ENCODE data around the gene LRP2BP.
"Not testable (repeated sequence)": the region's sequence is repeated elsewhere in the genome, so short reads cannot be mapped to it uniquely, and the experiment has no call there.

Gene LRP2BP

DNA sequence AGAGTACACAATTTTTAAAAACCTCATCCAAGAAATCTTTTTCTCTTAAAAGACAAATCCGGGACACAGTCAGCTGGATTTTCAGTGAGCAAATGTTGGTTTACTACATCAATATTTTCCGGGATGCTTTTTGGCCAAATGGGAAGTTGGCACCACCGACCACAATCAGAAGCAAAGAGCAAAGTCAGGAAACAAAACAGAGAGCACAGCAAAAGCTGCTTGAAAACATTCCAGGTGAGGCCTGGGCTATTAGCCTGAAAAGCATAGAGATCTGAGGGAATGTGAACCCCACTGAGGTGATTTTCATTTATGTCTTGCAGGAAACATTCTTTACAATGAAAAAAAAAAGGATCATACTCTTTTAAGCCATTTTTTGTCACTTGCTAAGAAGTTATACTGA, 33.9 kb downstream of the LRP2BP start:
- no peak for DNase-seq (ENCODE audit: low spot score)

DNA sequence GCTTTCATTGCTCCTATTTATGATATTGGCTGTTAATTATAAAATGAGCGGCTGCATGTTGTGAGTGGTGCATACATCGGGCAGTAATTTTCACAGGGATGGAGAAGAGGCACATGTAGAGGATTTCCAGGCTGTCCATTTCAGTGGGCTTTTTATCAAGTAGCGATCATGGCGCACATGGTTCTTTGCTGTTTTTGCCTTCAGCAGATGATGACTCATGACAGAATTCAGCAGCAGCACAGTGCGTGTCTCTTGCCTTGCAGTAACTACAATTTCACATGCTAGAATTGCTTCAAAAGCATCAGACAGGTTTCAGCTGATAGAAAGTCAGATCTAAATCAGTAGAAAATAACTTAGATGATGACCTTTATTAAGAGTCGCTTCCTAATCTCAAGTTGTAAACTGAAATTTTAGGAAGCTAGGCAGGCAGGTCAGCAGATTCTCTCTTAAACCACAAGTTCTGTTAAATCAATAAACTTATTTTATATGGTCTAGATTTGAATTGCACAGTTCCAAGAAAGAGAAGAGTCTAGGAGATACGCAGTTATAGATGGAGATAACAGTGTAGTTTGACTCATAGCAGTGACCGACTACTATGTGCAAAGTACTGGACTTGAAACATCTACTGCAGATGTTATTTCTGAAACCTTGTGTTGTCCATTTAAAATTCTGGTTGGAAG, 35.8 kb downstream of the LRP2BP start:
- DNase-seq (ENCODE audit: low spot score): no peak

DNA sequence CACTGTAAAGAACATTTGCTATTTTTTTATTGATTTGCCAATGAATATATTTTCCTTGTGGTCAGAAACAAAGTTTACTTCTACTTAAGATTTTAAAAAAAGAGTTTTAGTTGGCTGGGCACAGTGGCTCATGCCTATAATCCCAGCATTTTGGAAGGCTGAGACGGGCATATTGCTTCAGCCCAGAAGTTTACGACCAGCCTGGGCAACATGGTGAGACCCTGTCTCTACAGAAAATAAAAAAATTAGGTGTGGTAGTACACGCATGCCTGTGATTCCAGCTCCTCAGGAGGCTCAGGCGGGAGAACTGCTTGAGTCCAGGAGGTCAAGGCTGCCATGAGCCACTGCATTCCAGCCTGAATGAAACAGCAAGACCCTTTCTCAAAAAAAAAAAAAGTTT, 36.8 kb downstream of the LRP2BP start:
- no peak for DNase-seq (ENCODE audit: low spot score)

DNA sequence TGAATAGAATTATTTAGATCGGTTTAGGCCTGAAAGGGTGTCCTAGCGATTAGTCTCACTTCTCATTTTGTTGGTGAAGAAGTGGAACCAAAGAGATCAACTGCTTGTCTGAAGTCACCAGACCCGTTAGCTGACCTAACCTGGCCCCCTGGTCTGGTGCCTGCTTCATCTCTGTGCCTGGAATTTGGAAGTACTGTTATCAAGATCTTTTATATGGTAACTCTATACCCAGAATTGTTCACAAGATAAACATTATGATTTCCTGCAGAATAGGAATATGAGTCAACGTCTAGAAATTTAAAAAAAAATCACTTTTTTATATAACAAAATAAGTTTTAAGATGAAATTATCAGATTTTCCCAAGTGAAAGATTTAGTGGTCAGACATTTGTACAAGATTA, 37.2 kb downstream of the LRP2BP start:
- peak; percentile 55 for DNase-seq (ENCODE audit: low spot score)

DNA sequence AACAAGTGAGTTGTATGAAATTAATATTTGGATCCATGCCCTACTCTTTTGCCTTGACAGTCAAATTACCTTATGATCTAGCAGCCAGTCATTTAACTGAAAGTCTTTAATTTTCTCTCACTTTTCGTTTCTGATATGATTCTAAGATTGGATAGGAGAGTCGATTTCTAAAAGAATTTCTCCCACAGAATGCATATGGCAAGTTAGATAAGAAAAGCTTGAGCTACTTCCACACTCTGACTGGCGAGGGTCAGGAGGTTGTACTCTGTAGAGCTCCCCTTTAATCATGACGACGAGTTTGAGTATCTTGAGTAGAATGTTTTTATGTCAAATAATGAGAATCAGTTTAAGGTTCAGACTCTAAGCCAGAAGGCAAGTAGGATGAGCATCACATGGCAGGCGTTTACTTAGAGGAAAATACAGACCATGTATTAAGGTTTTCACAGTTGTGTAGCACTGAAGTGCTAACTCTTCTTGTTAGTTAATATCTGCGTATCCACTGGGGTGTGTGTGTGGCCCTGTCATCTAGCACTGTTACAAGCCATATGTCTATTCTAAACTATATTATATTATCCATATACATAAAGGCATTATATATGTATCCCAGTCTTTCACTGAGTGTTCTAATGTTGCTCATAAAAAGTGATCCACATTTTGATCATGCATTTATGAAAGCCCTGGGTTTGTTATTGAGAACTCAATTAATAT, 37.8 kb downstream of the LRP2BP start:
- DNase-seq (ENCODE audit: low spot score): no peak

DNA sequence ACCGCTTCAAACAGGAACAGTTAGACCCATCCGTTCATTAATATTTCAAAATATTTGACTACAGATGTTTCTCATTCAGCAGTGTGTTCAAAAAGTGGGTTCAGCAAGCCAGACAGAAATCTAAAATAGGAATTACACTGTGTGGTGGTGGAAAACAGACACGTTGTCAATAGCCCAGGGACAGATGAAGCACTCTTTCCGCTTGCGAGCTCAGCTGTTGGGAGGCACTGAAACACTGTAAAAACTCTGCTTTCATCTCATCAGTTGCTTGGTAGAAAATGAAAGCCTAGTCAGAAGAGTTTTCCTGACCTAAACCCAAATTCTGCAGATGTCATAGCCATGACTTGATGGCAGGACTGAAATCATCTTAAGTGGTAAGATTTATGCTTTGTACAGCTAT, 38.5 kb downstream of the LRP2BP start:
- DNase-seq (ENCODE audit: low spot score): no peak

DNA sequence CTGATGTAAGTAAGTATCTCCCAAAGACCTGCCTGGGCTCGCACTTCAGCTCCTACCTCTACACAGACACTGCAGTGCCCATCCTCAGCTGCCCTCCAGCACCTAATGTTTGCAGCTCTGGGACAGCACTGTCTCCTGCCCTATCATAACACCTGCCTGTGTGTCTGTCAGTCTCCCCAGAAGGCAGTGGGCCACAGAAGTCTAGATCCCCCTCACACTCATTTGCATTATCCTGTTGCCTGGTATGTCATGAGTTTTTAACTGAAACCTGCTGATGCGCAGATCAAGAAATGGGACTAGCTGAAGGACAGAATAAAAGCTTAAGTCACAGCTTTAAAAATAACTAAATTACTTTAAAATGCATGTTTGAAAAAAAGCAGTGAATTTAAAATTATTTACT, 43.0 kb downstream of the LRP2BP start:
- DNase-seq (ENCODE audit: low spot score): no peak

DNA sequence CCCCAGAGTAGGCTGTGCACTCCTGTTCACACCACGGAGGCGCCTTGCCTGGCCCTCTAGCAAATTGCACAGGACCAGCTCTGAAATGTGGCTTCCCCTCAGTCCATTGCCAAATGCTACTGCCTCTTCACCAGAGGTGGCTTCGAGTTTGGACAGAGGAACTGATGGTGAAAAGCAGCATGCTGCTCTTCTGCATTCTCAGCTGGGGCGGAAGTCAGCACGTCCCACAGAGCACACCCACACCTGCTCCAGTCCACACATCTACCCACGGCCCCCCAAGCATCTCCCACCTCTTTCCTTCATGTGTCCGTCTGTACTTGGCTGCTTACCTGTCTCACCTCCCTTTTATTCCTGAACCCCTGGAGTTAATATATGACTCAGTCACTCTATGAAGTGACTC, 43.5 kb downstream of the LRP2BP start:
- DNase-seq (ENCODE audit: low spot score): no peak

DNA sequence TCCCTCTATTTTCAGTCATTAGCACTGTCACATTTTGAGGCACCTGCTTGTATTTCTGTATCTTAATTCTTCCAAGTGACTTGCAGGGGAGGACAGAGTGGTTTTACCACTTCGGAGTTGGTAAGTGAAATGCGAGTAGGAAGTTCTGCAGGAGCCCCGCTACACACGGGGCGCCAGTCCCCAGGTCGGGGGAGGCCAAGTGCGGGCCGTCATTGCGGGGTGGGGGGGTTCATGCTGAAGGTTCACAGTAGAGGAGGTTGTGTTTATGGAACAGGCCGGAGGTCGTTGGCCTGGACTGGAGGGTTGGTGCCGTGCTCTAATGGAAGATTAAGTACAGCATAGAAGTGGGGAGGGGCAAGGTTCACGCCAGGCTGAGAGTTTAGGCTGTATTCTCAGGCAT, 44.0 kb downstream of the LRP2BP start:
- no peak for DNase-seq (ENCODE audit: low spot score)

DNA sequence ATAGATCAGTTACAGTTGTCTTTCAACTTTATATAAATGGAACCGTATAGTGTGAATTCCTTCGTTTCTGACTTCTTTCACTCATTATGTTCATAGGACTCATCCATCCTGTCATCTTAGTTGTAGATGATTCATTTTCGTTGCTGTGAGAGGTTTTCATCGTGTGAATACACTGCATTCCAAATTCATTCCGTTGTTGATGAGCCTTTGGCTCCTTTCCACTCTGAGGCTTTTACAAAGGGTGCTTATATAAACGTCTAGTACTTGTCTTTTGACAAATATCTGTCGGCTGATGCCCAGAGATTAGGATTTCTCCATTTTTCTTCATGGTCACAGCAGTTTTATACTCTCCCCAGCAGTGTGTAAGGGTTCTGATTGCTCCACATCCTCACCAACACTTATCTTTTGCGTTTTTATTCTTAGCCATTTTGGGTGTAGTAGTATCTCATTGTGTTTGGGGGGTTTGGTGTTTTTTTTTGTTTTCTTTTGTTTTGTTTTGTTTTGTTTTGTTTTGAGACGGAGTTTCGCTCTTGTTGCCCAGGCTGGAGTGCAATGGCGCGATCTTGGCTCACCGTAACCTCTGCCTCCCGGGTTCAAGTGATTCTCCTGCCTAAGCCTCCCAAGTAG, 48.6 kb downstream of the LRP2BP start:
- DNase-seq (ENCODE audit: low spot score): peak; percentile 49

DNA sequence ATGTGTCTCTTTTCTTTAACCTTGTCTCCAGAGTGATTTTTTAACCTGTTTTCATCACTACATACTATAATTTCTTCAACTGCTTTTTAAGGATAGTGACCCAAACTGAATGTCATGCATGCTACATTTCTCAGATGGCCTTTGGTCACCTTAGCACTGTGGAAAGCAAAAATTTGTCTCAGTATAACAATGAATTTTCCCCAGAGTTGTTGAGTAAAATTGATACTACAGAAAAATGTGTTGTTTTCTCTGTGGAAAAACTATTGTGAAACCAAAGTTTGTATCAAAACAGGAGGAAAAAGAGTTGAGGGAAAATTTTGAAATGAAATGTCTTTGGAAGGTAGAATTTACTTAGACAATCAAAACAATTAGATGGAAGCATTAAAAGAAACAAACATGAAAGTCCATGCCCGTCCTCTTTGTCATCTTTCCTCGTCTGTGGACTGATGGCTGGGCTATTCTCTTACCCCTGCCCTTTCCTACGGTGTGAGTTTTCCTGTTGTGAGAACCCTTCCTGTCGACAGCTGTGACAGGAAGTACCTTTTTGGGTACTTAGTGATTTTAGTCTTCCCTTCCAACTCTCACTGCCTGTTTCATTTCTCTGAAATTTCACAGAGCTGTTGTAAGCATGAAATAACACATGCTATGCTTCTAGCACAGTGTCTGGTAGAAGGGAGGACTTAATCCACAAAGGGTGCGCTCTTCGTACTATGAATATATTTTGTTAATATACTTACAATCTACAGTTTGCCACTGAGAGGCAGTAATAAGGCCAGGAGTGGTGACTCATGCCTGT, 50.8 kb downstream of the LRP2BP start:
- DNase-seq (ENCODE audit: low spot score): no peak

DNA sequence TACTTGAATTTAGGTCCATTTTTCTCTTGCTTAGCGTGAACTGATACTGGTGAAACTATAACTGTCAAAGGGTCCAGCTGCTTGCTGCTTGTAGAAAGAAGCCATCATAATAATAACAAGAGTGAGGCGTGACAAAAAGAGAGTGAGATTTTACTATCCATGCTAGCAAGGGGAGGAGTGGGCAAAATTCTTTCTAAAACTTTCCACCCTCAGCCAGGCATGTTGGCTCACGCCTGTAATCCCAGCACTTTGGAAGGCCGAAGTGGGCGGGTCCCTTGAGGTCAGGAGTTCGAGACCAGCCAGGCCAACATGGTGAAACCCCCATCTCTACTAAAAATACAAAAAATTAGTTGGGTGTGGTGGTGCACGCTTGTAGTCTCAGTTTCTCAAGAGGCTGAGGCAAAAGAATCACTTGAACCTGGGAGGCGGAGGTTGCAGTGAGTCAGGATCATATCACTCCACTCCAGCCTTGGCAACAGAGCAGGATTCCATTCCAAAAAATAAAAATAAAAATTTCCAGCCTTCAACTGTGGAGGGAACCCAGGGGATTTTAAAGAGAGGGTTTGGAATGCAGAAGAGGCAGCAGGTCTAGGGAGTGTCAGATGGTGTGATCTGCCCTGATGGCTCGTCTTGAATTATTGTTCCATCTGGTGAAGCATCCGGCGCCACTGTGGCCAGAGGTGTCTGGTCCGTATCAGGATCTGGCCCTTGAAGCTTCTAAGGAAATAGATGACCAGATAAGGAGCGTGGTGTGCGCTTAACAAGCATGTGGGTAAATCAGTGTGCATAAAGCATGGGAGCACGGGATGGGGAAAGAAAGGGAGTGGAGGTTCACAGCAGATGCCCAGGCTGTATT, 51.8 kb downstream of the LRP2BP start:
- no peak for DNase-seq (ENCODE audit: low spot score)

DNA sequence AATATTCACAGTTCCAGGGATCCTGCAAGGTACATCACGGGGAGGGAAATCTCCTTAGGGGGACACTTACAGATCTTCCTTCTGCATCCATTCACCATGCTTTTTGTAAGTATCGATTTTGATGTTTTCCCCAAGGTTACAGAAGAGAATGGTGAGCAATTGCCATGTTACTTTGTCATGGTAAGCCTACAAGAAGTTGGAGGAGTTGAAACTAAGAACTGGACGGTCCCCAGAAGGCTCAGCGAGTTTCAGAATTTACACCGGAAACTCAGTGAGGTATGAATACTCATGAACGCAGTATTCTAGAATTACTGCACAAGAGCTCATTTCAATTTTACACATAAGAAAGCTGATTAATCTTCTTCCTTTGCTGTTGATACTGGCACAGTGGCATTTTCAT, 53.9 kb downstream of the LRP2BP start:
- no peak for DNase-seq (ENCODE audit: low spot score)

DNA sequence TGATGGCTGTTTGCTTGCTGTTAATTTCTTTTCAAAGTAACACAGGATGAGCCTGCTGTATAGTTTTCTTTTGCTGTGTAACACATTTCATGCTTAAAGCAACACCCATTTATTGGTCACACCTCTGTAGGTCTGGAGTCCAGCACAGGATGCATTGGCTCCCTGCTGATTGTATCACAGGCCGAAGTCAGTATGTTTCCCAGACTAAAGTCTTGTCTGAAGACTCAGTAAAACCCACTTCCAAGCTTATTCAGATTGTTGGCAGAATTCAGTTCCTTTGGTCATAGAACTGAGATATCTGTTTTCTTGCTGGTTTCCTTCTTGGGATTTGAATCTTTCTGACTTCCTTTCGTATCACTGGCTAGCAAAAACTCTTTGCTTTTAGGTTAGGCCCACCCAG, 54.3 kb downstream of the LRP2BP start:
- DNase-seq (ENCODE audit: low spot score): no peak

DNA sequence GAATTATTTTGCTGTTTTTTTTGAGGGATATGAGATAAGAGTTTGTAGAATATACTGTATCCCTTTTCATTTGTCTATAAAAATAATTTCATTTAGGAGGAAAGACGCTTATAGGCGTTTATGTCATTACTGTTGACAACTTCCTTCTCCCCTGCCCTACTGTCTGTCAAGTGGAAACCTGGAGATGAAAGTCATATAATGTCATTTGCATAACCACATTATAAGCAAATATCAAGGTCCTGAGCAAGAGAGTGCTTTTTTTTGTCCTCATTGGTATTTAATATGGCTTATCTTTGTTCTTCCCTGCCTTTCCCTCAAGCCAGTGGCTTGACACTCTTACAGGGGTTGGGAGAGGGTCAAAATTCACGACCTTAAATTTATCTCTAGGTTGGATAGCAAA, 55.8 kb downstream of the LRP2BP start:
- DNase-seq (ENCODE audit: low spot score): no peak

DNA sequence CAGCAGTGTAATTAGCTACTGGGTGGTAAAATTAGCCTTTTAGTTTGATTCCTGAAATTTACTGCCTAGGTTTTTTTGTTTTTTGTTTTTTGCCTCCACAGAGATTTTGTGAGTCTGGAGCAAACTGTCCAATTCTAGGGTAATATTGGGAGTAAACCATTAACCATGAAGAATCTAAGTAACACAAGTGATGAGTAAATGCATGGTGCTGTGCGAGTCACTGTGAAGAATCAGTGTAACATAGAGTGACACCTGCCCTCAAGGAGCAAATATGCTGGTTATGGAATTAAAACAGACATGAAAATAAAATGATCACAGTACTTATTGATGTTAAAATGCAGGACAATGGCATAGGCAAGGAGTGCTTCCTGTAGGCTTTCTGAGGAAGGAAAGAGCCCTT, 60.1 kb downstream of the LRP2BP start:
- DNase-seq (ENCODE audit: low spot score): no peak

DNA sequence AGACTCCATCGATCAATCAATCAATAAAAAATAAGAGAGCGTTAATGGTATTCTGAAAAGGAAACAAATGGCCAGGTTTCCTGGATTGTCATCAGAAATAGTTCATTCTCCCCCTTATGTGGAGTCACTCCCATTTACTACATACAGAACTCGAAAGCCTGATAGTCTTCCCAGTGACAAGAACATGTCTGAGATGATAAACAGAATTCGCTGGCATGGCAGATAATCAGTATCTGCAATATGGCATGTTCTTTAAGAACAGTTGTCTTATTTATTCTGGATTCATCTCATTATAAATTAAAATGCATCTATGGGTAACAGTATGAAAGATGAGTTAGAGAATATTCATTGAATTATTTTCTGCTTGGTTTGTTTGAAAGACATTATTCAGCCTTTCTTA, 61.4 kb downstream of the LRP2BP start:
- no peak for DNase-seq (ENCODE audit: low spot score)

DNA sequence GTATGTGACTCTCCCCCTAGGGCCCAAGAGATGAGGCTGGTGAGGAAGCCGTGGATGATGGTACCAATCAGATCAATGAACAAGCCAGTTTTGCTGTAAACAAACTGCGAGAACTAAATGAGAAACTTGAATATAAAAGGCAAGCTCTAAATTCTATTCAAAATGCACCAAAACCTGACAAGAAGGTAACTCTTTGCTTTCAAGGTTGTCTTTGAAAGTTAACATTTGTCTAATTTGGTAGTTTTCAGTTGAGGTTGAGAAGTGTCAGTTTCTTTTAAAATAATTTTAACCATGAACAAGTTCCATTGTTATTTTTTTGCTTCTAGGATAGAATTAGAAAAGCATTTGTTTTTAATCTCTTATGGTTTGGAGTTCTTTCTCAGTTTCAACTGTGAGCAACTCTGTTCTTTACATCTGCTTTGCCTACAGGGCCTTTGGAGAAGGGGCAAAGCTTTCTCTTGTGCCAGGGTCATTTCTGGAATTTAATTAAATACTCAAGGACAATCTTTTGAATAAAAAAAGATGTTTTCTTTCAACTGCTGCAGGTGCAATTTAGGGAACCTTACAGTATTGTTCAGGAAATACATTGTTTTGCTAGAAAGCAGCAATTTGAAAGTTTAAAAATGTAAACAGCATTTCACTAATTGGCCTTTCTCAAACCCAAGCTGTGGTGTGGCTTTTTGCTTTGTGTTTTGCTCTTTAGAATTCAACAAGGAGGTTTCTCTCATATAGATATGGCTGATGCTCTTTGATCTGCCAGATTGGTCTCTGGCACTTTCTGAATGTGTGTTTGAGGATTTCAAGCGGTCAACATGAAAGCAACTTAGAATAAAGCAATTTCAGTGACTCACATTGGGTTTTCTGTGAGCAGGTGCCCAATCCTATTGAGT, 62.9 kb downstream of the LRP2BP start:
- no peak for DNase-seq (ENCODE audit: low spot score)

DNA sequence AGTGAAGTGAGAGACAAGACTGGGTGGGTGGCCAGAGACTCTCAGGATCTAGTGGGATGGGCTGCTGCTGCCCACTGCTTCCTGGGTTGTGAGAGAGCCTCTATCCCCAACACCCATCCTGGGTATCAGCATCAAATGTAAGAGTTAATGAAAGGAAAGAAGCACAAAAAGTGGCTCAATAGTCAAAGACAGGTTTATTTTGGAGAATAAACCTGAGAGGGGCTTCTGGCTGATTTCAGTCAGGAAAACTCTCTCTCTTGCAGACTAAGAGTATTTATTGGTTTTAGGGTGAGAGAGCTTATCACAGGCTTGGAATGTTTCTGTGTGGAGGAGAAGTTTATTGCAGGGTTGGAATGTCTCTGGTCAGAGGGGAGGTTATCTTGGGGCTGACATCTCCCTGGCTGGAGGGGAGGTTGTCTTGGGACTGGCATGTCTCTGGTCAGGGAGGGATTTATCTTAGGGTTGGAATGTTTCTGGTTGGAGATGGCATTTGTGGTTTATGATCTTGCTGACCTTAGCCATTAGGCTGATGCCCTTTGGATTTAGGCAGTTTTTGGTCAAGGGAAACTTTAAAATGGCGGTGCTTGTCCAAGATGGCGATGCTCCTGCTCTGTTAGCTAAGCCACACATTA, 65.7 kb downstream of the LRP2BP start:
- not testable (repeated sequence) for DNase-seq (ENCODE audit: low spot score)

DNA sequence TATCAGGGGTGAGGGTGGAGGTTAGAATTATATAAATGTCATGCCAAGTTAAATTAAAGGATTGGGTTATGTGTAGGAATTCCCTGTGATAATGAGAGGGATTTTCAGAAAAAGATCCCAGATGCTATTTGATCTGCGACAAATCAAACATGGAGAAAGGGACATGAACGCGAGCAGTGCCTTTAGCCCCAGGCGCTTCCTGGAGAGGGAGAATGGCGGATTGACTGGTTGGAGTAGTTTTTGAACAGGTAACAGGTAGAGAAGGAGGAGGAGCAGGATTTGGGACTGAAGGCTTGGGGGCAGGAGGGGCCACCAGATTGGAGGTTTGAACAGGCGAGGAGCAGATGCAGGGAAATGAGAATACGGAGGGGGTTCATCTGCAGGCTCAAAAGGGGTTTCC, 67.1 kb downstream of the LRP2BP start:
- no peak for DNase-seq (ENCODE audit: low spot score)

Measured in AG08396 (cell line).